Measurements from ENCODE around the gene PA2G4.

- TF ChIP-seq GATA2 (IDR thresholded peaks at IDR 0.05; ENCODE audit: low read depth, low read length) (no peak), GATA3 (IDR thresholded peaks at IDR 0.05; ENCODE audit: low read depth, low read length) (no peak)
Observed at GRCh38 chr12:56099787-56100186, 4.6 kb upstream of the PA2G4 start.

All from SH-SY5Y (cell line).